ENCODE data around the gene TVP23A. TPM values are rescaled to one million over a fixed set of nuclear protein-coding genes. Genes with fewer than 3 reads are reported as not detected.
"Not testable (repeated sequence)": the region's sequence is repeated elsewhere in the genome, so short reads cannot be mapped to it uniquely, and the experiment has no call there.

The TVP23A gene
- polyA plus RNA-seq, 3 donors = 2.5 to 5.1 (median 4.2) TPM

GRCh38 chr16:10805334-10805733 lies 13.3 kb downstream of the TVP23A start:
- no peak for DNase-seq

- DNase-seq = no peak
These were observed 18.9 kb downstream of the TVP23A start for GRCh38 chr16:10799736-10800135.

- no peak for DNase-seq
These were observed 27.5 kb downstream of the TVP23A start for GRCh38 chr16:10791048-10791447.

GRCh38 chr16:10788630-10789029 lies 30.0 kb downstream of the TVP23A start:
- DNase-seq = not testable (repeated sequence)

- DNase-seq = no peak
These were observed 31.3 kb downstream of the TVP23A start for GRCh38 chr16:10787304-10787703.

GRCh38 chr16:10782628-10783027 lies 36.0 kb downstream of the TVP23A start:
- DNase-seq = no peak

- DNase-seq = no peak
These were observed 38.0 kb downstream of the TVP23A start for GRCh38 chr16:10780628-10781027.

GRCh38 chr16:10779908-10780307 lies 38.7 kb downstream of the TVP23A start:
- not testable (repeated sequence) for DNase-seq

GRCh38 chr16:10777356-10777755 lies 41.2 kb downstream of the TVP23A start:
- no peak for DNase-seq

GRCh38 chr16:10776923-10777322 lies 41.7 kb downstream of the TVP23A start:
- not testable (repeated sequence) for DNase-seq

GRCh38 chr16:10776280-10776679 lies 42.3 kb downstream of the TVP23A start:
- DNase-seq = no peak

GRCh38 chr16:10770907-10771306 lies 47.7 kb downstream of the TVP23A start:
- no peak for DNase-seq

- no peak for DNase-seq
These were observed 49.2 kb downstream of the TVP23A start for GRCh38 chr16:10769381-10769780.

- DNase-seq = no peak
These were observed 51.5 kb downstream of the TVP23A start for GRCh38 chr16:10767127-10767526.

- no peak for DNase-seq
These were observed 52.8 kb downstream of the TVP23A start for GRCh38 chr16:10765772-10766171.

- DNase-seq = no peak
These were observed 55.1 kb downstream of the TVP23A start for GRCh38 chr16:10763456-10763855.

- DNase-seq = no peak
These were observed 56.1 kb downstream of the TVP23A start for GRCh38 chr16:10762336-10763016.

GRCh38 chr16:10761373-10761772 lies 57.2 kb downstream of the TVP23A start:
- no peak for DNase-seq

- DNase-seq = no peak
These were observed 57.7 kb downstream of the TVP23A start for GRCh38 chr16:10760858-10761257.

- no peak for DNase-seq
These were observed 62.0 kb downstream of the TVP23A start for GRCh38 chr16:10756574-10756973.

- DNase-seq = no peak
These were observed 63.7 kb downstream of the TVP23A start for GRCh38 chr16:10754941-10755340.

- no peak for DNase-seq
These were observed 64.9 kb downstream of the TVP23A start for GRCh38 chr16:10753670-10754069.

GRCh38 chr16:10752843-10753523 lies 65.6 kb downstream of the TVP23A start:
- DNase-seq = no peak

GRCh38 chr16:10751291-10751697 lies 67.3 kb downstream of the TVP23A start:
- DNase-seq = no peak
